H9 (cell line): ENCODE data around the gene FBP2. TPM values are rescaled to one million over a fixed set of nuclear protein-coding genes. Genes with fewer than 3 reads are reported as not detected.

Experiments used
- DNase-seq: peaks from one replicate; pipeline ENCODE4 v3.0.0-alpha.2; 2017
- H2AFZ ChIP-seq: one replicate; pipeline ENCODE4 v1.6.1; 2013; ENCODE audit warnings: mild to moderate bottlenecking, low read length, control low read depth, moderate library complexity
- H2AK5ac ChIP-seq: 2 replicates; pipeline ENCODE4 v1.6.1; 2013; ENCODE audit warnings: low read length, control low read depth, mixed read lengths; ENCODE audit not compliant: insufficient read length
- H2BK120ac ChIP-seq: one replicate; pipeline ENCODE4 v1.6.1; 2013; ENCODE audit warnings: low read depth, mild to moderate bottlenecking, low read length, control low read depth, inconsistent platforms; ENCODE audit not compliant: poor library complexity, severe bottlenecking
- H2BK12ac ChIP-seq: 2 replicates; pipeline ENCODE4 v1.6.1; 2013; ENCODE audit warnings: low read length, control low read depth, mixed read lengths, low read depth; ENCODE audit not compliant: insufficient read length
- H2BK15ac ChIP-seq: 2 replicates; pipeline ENCODE4 v1.6.1; 2013; ENCODE audit warnings: low read depth, low read length, control low read depth
- H2BK20ac ChIP-seq: one replicate; pipeline ENCODE4 v1.6.1; 2013; ENCODE audit warnings: low read depth, mild to moderate bottlenecking, low read length, control low read depth, inconsistent platforms; ENCODE audit not compliant: poor library complexity, severe bottlenecking
- H2BK5ac ChIP-seq: 2 replicates; pipeline ENCODE4 v1.6.1; 2013; ENCODE audit warnings: low read length, control low read depth, mixed read lengths; ENCODE audit not compliant: insufficient read length
- H3K14ac ChIP-seq: 2 replicates; pipeline ENCODE4 v1.6.1; 2013; ENCODE audit warnings: low read length, control low read depth; ENCODE audit not compliant: insufficient read depth
- H3K18ac ChIP-seq: 2 replicates; pipeline ENCODE4 v1.6.1; 2013; ENCODE audit warnings: low read depth, mild to moderate bottlenecking, mixed read lengths, low read length, control low read depth; ENCODE audit not compliant: insufficient read length
- H3K23ac ChIP-seq: 2 replicates; pipeline ENCODE4 v1.6.1; 2013; ENCODE audit warnings: low read length, control low read depth, mixed read lengths, low read depth; ENCODE audit not compliant: insufficient read length
- H3K23me2 ChIP-seq: 2 replicates; pipeline ENCODE4 v1.6.1; 2013; ENCODE audit warnings: low read depth, mild to moderate bottlenecking, mixed read lengths, low read length, control low read depth; ENCODE audit not compliant: insufficient read length, poor library complexity, severe bottlenecking
- H3K27ac ChIP-seq: 2 replicates; pipeline ENCODE4 v1.5.1; 2013; ENCODE audit warnings: low read length, control low read depth, mixed read lengths, low read depth; ENCODE audit not compliant: insufficient read length
- H3K27me3 ChIP-seq: 2 replicates; pipeline ENCODE4 v1.6.1; 2013; ENCODE audit warnings: low read length, control low read depth, inconsistent platforms; ENCODE audit not compliant: insufficient read depth
- H3K4ac ChIP-seq: 2 replicates; pipeline ENCODE4 v1.6.1; 2013; ENCODE audit warnings: low read depth, mild to moderate bottlenecking, control low read depth, inconsistent platforms, low read length, moderate library complexity
- H3K4me1 ChIP-seq: 2 replicates; pipeline ENCODE4 v1.6.1; 2013; ENCODE audit warnings: low read length, control low read depth, inconsistent platforms; ENCODE audit not compliant: insufficient read depth
- H3K4me2 ChIP-seq: 2 replicates; pipeline ENCODE4 v1.6.1; 2013; ENCODE audit warnings: low read length, control low read depth, mixed read lengths; ENCODE audit not compliant: insufficient read length, insufficient read depth
- H3K56ac ChIP-seq: 2 replicates; pipeline ENCODE4 v1.6.1; 2013; ENCODE audit warnings: low read depth, mild to moderate bottlenecking, mixed read lengths, low read length, control low read depth; ENCODE audit not compliant: insufficient read length
- H3K79me1 ChIP-seq: 2 replicates; pipeline ENCODE4 v1.6.1; 2013; ENCODE audit warnings: low read depth, mild to moderate bottlenecking, moderate library complexity, low read length, control low read depth, inconsistent platforms; ENCODE audit not compliant: insufficient read depth, poor library complexity, severe bottlenecking
- H3K79me2 ChIP-seq: 2 replicates; pipeline ENCODE4 v1.6.1; 2013; ENCODE audit warnings: low read length, control low read depth, inconsistent platforms; ENCODE audit not compliant: insufficient read depth
- H3K9ac ChIP-seq: 2 replicates; pipeline ENCODE4 v1.6.1; 2013; ENCODE audit warnings: low read length, control low read depth, mixed read lengths; ENCODE audit not compliant: insufficient read length; ENCODE audit errors: extremely low read depth
- H3K9me3 ChIP-seq: one replicate; pipeline ENCODE4 v1.6.1; 2013; ENCODE audit warnings: low read depth, low read length, inconsistent platforms; ENCODE audit not compliant: control insufficient read depth
- H3T11ph ChIP-seq: one replicate; pipeline ENCODE4 v1.6.1; 2013; ENCODE audit warnings: mild to moderate bottlenecking, low read length, control low read depth, inconsistent platforms
- H4K20me1 ChIP-seq: one replicate; pipeline ENCODE4 v1.6.1; 2013; ENCODE audit not compliant: control insufficient read depth, insufficient read length, insufficient read depth
- H4K5ac ChIP-seq: 2 replicates; pipeline ENCODE4 v1.6.1; 2013; ENCODE audit warnings: low read depth, mild to moderate bottlenecking, mixed read lengths, low read length, control low read depth; ENCODE audit not compliant: insufficient read length
- H4K8ac ChIP-seq: replicated peaks from 2 replicates; pipeline ENCODE4 v1.6.1; 2013; ENCODE audit warnings: low read length, control low read depth, mixed read lengths, low read depth; ENCODE audit not compliant: insufficient read length
- H4K91ac ChIP-seq: 2 replicates; pipeline ENCODE4 v1.6.1; 2013; ENCODE audit warnings: low read depth, mild to moderate bottlenecking, moderate library complexity, mixed read lengths, low read length, control low read depth; ENCODE audit not compliant: insufficient read length
- H3K27ac Mint-ChIP-seq, 3 experiments: 2 replicates in 2 of 3; 3 replicates in 1 of 3; pipeline ENCODE4 v1.8.0; 2020 to 2021; ENCODE audit warnings: mixed read lengths in 3 of 3, mild to moderate bottlenecking in 1 of 3, moderate library complexity in 1 of 3
- H3K27me3 Mint-ChIP-seq: 2 replicates; pipeline ENCODE4 v1.8.0; 2021; ENCODE audit warnings: low read depth, mild to moderate bottlenecking, moderate library complexity, mixed read lengths
- H3K36me3 Mint-ChIP-seq, 3 experiments: 2 replicates in 2 of 3; 3 replicates in 1 of 3; pipeline ENCODE4 v1.8.0; 2020 to 2021; ENCODE audit warnings: low read depth in 3 of 3, mixed read lengths in 3 of 3; ENCODE audit not compliant: insufficient read depth in 1 of 3
- H3K4me1 Mint-ChIP-seq, 2 experiments: 2 replicates each; pipeline ENCODE4 v1.8.0; 2020; ENCODE audit warnings: mixed read lengths in 2 of 2
- H3K4me3 Mint-ChIP-seq, 2 experiments: 2 replicates in 1 of 2; 3 replicates in 1 of 2; pipeline ENCODE4 v1.8.0; 2020 to 2021; ENCODE audit warnings: mild to moderate bottlenecking in 2 of 2, mixed read lengths in 2 of 2, moderate library complexity in 1 of 2
- H3K9me3 Mint-ChIP-seq, 2 experiments: 2 replicates in 1 of 2; 3 replicates in 1 of 2; pipeline ENCODE4 v1.8.0; 2020; ENCODE audit warnings: mild to moderate bottlenecking in 2 of 2, mixed read lengths in 2 of 2, moderate library complexity in 1 of 2
- WGBS: extraction: QIAGEN DNeasy Blood & Tissue Kit; methylation state at CpG from one replicate; pipeline ENCODE4 v1.1.7; 2013; ENCODE audit warnings: missing lambda C conversion rate, low lambda C conversion rate, mixed read lengths; ENCODE audit not compliant: insufficient read length; ENCODE audit errors: extremely low coverage; 5-methylcytosine and 5-hydroxymethylcytosine counted together
- total RNA-seq: library from RNA; stranded (reverse); gene quantifications from 2 replicates; pipeline ENCODE4 v1.2.1, GENCODE V29; 2021
- TF ChIP-seq, protein P1 (sequence below): fragments of 200-600 bp; sonication (generic); conservative IDR thresholded peaks from 3 replicates; pipeline ENCODE4 v1.8.0; 2021; ENCODE audit warnings: antibody characterized with exemption, mild to moderate bottlenecking

The FBP2 gene
- total RNA-seq, 1 experiment from 2014 or later, result not detected

GRCh38 chr9:94627287-94627686 lies 33.7 kb upstream of the FBP2 start:
- no peak overlapping the region for H2AK5ac ChIP-seq
- peaks cover 4% of the 10 kb centered on the region; the same call in 1 of the 2 replicates for H3K4me1 ChIP-seq
- TF ChIP-seq, protein P1, sequence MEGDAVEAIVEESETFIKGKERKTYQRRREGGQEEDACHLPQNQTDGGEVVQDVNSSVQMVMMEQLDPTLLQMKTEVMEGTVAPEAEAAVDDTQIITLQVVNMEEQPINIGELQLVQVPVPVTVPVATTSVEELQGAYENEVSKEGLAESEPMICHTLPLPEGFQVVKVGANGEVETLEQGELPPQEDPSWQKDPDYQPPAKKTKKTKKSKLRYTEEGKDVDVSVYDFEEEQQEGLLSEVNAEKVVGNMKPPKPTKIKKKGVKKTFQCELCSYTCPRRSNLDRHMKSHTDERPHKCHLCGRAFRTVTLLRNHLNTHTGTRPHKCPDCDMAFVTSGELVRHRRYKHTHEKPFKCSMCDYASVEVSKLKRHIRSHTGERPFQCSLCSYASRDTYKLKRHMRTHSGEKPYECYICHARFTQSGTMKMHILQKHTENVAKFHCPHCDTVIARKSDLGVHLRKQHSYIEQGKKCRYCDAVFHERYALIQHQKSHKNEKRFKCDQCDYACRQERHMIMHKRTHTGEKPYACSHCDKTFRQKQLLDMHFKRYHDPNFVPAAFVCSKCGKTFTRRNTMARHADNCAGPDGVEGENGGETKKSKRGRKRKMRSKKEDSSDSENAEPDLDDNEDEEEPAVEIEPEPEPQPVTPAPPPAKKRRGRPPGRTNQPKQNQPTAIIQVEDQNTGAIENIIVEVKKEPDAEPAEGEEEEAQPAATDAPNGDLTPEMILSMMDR, result peak; percentile 47
- Mint-ChIP-seq H3K27ac (no peak overlapping the region), H3K27me3 (peaks cover 4% of the 10 kb centered on the region; the same call in 1 of the 2 replicates), H3K9me3 (no peaks in the 10 kb centered on the region), H3K4me1 (peaks cover 29 to 43% of the 10 kb centered on the region in 2 experiments), H3K36me3 (no peaks in the 10 kb centered on the region), H3K4me3 (no peak overlapping the region)
- H4K91ac ChIP-seq, result no peak overlapping the region
- no peak overlapping the region for H3K56ac ChIP-seq
- no peak overlapping the region for H2BK20ac ChIP-seq
- H3K23ac ChIP-seq, result no peak overlapping the region
- no peaks in the 10 kb centered on the region for H3K27me3 ChIP-seq
- no peaks in the 10 kb centered on the region for H4K20me1 ChIP-seq
- no CpG with 5 or more reads among the region's 6 CpGs for WGBS
- no peaks in the 10 kb centered on the region for H3K23me2 ChIP-seq
- H3K4me2 ChIP-seq, result no peak overlapping the region
- no peak for DNase-seq
- H3K79me2 ChIP-seq, result no peaks in the 10 kb centered on the region
- H2BK15ac ChIP-seq, result no peak overlapping the region
- H3K27ac ChIP-seq, result no peak overlapping the region
- H3K79me1 ChIP-seq, result no peaks in the 10 kb centered on the region
- no peak overlapping the region for H3K14ac ChIP-seq
- H3K4ac ChIP-seq, result no peak overlapping the region
- no peak overlapping the region for H3T11ph ChIP-seq
- H4K8ac ChIP-seq, result no peak overlapping the region
- no peak overlapping the region for H2BK12ac ChIP-seq
- H2BK5ac ChIP-seq, result no peak overlapping the region
- H3K9ac ChIP-seq, result no peak overlapping the region
- no peaks in the 10 kb centered on the region for H3K9me3 ChIP-seq
- H2AFZ ChIP-seq, result no peak overlapping the region
- no peak overlapping the region for H2BK120ac ChIP-seq
- no peak overlapping the region for H4K5ac ChIP-seq
- no peak overlapping the region for H3K18ac ChIP-seq
